ENCODE measurements around the gene DCDC1.

The DCDC1 gene

DNA sequence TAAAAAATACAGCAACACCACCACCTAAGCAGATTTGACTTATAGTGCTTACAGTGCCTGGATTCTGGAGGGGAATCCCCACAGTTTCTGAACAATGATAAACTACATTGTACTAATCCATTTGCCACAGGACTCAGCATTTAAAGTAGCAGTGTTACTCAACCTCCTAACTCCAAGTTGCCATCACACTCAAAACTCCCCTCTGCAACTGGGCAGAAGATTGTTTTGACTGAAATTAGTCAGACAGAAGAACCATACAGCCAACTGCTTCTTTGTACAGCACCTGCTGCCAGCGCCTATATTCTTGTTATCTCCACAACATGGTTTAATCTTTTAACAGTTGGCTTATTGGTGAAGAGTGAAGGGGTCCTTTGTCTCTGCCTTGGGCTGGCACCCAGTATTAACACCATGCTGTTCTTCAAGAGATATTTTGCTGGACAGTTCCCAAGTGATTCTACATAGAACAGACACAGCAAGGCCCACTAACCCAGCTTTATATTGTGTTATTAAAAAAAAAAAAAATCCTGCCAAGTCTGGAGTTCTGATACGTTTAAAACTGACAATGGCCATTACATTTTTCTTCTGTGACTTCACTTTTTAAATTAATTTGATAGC is 273.2 kb downstream of the DCDC1 start:
- H3K9me3 ChIP-seq (ENCODE audit: low read depth, low read length), result no peaks in the 10 kb centered on the region
- no peaks in the 10 kb centered on the region for H3K36me3 ChIP-seq (ENCODE audit: insufficient read depth, low read length)
- no peak for DNase-seq (ENCODE audit: low read depth, low spot score)
- no peak for TF ChIP-seq EZH2 (IDR thresholded peaks at IDR 0.05)
- TF ChIP-seq POLR2AphosphoS5 (IDR thresholded peaks at IDR 0.05; ENCODE audit: borderline replicate concordance, low read depth, low read length), result no peak
- TF ChIP-seq FOXP2 (optimal IDR thresholded peaks at IDR 0.05; ENCODE audit: control extremely low read depth, extremely low read length, insufficient read depth), result no peak
- H3K27ac ChIP-seq, result no peak overlapping the region
- no peak overlapping the region for H3K9ac ChIP-seq (ENCODE audit: insufficient read length)
- H3K4me3 ChIP-seq, result no peak overlapping the region

DNA sequence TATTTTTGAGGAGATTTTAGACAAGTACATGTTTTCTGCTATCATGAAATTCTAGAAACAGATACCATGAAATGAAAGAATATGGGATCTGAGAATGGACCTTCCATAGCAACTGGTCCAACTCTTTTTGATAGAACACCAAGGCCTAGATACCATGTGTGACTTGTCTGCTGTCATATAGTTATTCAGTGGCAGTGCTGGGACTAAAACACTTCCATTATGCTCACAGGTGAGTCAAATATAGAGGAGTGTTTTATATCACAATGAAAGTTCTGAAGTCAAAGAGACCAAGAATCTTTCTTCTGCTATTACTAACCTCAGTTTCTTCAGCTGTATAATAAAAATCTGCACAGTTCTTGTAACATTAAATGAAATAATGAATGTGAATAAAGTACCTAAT is 276.9 kb downstream of the DCDC1 start:
- H3K4me3 ChIP-seq, result no peak overlapping the region
- H3K36me3 ChIP-seq (ENCODE audit: insufficient read depth, low read length), result no peaks in the 10 kb centered on the region
- TF ChIP-seq EZH2 (IDR thresholded peaks at IDR 0.05), result no peak
- TF ChIP-seq POLR2AphosphoS5 (IDR thresholded peaks at IDR 0.05; ENCODE audit: borderline replicate concordance, low read depth, low read length), result no peak
- no peak for TF ChIP-seq FOXP2 (optimal IDR thresholded peaks at IDR 0.05; ENCODE audit: control extremely low read depth, extremely low read length, insufficient read depth)

DNA sequence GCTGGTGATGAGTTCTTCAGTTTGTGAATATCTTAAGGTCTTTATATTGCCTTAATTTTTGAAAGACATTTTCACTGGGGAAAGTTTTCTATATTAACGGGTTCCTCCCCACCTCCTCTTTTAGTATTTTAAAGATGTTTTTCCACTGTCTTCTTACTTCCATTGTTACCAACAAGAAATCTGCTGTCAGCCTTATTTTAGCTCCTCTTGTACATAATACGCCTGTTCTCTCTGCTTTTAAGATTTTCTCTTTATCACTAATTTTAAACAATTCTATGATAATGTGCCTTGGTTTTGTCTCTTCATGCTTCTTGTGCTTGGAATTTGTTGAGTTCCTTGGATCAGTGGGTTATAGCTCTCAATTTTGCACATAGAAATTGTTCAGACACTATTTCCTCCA is 280.4 kb downstream of the DCDC1 start:
- no peaks in the 10 kb centered on the region for H3K36me3 ChIP-seq (ENCODE audit: insufficient read depth, low read length)
- no peak overlapping the region for H3K9ac ChIP-seq (ENCODE audit: insufficient read length)
- peaks cover 8% of the 10 kb centered on the region; the same call in 1 of the 2 replicates for H3K9me3 ChIP-seq (ENCODE audit: low read depth, low read length)
- TF ChIP-seq FOXP2 (optimal IDR thresholded peaks at IDR 0.05; ENCODE audit: control extremely low read depth, extremely low read length, insufficient read depth), result no peak
- H3K4me3 ChIP-seq, result no peak overlapping the region
- no peak for DNase-seq (ENCODE audit: low read depth, low spot score)
- H3K27ac ChIP-seq, result no peak overlapping the region

More for the DNA sequence above, 276.9 kb downstream of the DCDC1 start:
- Histone ChIP-seq H3K9me3 (ENCODE audit: low read depth, low read length) (peaks cover 8% of the 10 kb centered on the region; the same call in 1 of the 2 replicates), H3K9ac (ENCODE audit: insufficient read length) (no peak overlapping the region), H3K27ac (no peak overlapping the region)
- DNase-seq (ENCODE audit: low read depth, low spot score), result no peak

DNA sequence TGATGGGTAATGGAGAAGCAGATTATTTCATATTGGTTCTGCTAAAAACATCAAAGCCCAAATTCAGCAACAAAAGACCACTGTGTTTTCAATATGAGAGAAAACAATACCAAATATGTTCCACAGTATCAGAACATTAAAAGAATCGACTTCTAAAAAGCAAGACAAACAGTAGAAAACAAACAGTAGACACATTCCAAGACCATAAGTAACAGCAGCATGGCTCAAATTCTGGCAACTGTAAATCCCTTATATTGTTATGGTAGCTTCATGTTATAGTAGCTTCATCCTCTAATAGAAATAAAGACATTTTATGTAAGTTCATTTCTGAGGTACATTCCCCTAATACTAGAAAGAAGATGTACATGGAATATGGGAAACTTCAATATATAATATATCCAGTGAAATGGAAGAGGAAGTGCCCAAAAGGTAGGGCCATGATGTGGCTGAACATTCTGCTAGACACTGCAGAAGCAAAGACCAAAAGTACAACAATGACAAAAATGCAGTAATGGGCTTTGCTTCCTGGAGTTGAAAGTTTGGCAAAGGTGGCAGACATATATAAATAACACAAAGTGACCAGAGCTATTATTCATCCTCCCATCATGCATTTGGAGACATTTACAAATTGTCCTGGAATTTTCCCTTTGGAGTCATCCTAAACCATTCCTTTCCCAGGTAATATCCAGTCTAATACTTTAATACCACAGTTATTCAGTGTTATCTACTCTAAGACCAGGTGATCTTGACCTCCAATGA is 299.9 kb downstream of the DCDC1 start:
- Histone ChIP-seq H3K27ac (no peak overlapping the region), H3K9ac (ENCODE audit: insufficient read length) (no peak overlapping the region), H3K4me3 (no peak overlapping the region), H3K36me3 (ENCODE audit: insufficient read depth, low read length) (no peaks in the 10 kb centered on the region), H3K9me3 (ENCODE audit: low read depth, low read length) (no peaks in the 10 kb centered on the region)
- TF ChIP-seq EZH2 (IDR thresholded peaks at IDR 0.05), result no peak
- no peak for TF ChIP-seq FOXP2 (optimal IDR thresholded peaks at IDR 0.05; ENCODE audit: control extremely low read depth, extremely low read length, insufficient read depth)
- TF ChIP-seq POLR2AphosphoS5 (IDR thresholded peaks at IDR 0.05; ENCODE audit: borderline replicate concordance, low read depth, low read length), result no peak
- no peak for DNase-seq (ENCODE audit: low read depth, low spot score)

DNA sequence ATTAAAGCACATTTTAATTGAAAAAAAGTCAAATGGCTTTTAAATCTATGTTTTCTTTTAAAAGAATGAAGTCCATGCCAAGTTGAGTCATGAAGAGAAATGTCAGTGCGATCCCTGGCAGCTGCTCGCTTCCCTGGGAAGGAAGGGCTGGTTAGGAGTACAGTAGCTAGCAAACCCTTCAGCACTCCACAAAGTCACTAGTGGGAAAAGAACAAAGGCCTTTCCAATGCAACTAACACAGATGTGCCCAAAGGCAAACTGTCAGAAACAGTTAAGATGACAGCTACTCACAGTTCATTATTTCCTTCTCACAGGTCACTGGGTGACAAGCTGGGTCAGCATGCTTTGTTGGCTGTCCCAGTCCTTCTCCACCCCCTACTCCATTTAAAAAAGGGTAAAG is 308.7 kb downstream of the DCDC1 start:
- DNase-seq (ENCODE audit: low read depth, low spot score), result no peak
- TF ChIP-seq FOXP2 (optimal IDR thresholded peaks at IDR 0.05; ENCODE audit: control extremely low read depth, extremely low read length, insufficient read depth) (no peak), EZH2 (IDR thresholded peaks at IDR 0.05) (no peak), POLR2AphosphoS5 (IDR thresholded peaks at IDR 0.05; ENCODE audit: borderline replicate concordance, low read depth, low read length) (no peak)

DNA sequence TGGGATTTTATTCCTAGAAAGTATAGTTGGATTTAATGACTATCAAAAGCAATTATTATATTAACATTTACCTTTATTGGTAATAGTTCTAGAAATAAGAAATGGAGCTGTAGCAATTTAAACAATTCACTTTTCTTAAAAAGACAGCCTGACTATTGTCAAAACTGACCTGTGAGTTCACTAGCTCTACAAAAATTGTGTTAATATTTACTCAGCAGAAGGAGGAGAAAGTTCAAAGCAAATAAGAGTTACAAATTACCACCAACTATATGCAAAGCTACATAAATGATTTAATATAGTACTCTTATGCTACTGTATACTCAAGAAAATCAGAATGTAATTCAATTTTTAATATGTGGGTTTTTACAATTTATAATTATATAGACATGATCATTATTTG is 310.0 kb downstream of the DCDC1 start:
- H3K36me3 ChIP-seq (ENCODE audit: insufficient read depth, low read length), result no peaks in the 10 kb centered on the region
- TF ChIP-seq FOXP2 (optimal IDR thresholded peaks at IDR 0.05; ENCODE audit: control extremely low read depth, extremely low read length, insufficient read depth) (no peak), POLR2AphosphoS5 (IDR thresholded peaks at IDR 0.05; ENCODE audit: borderline replicate concordance, low read depth, low read length) (no peak), EZH2 (IDR thresholded peaks at IDR 0.05) (no peak)
- H3K4me3 ChIP-seq, result no peak overlapping the region
- no peaks in the 10 kb centered on the region for H3K9me3 ChIP-seq (ENCODE audit: low read depth, low read length)
- no peak overlapping the region for H3K27ac ChIP-seq
- DNase-seq (ENCODE audit: low read depth, low spot score), result no peak
- H3K9ac ChIP-seq (ENCODE audit: insufficient read length), result no peak overlapping the region

More for the DNA sequence above, 308.7 kb downstream of the DCDC1 start:
- Histone ChIP-seq H3K27ac (no peak overlapping the region), H3K9me3 (ENCODE audit: low read depth, low read length) (no peaks in the 10 kb centered on the region), H3K9ac (ENCODE audit: insufficient read length) (no peak overlapping the region), H3K4me3 (no peak overlapping the region), H3K36me3 (ENCODE audit: insufficient read depth, low read length) (no peaks in the 10 kb centered on the region)

DNA sequence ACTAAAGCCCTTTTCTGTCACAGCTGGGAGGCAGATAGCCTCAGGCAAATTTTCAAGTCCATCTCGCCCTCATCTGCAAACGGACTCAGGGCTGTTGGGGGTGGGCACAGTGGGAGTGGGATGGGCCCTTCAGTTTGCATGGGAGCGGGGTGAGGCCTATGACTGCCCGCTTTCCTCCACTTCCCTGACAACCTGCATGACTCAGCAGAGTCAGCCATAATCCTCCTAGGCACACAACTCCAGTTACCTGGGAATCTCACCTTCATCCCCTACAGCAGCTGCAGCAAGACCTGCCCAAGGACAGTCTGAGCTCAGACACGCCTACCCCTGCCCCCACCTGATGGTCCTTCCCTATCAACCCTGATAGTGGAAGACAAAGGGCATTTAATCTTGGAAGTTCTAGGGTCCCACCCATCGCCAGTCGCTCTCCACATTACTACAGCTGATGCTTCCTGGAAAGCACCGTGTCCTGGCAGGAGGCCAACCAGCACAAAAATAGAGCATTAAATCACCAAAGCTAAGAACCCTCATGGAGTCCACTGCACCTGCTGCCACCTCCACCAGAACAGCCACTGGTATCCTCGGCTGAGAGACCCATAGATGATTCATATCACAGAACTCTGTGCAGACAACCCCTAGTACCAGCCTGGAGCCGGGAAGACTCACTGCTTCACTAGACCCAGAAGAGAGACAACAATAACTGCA is 319.3 kb downstream of the DCDC1 start:
- H3K4me3 ChIP-seq, result no peak overlapping the region
- no peaks in the 10 kb centered on the region for H3K9me3 ChIP-seq (ENCODE audit: low read depth, low read length)
- no peak for TF ChIP-seq EZH2 (IDR thresholded peaks at IDR 0.05)
- TF ChIP-seq FOXP2 (optimal IDR thresholded peaks at IDR 0.05; ENCODE audit: control extremely low read depth, extremely low read length, insufficient read depth), result no peak
- no peak for TF ChIP-seq POLR2AphosphoS5 (IDR thresholded peaks at IDR 0.05; ENCODE audit: borderline replicate concordance, low read depth, low read length)
- no peak overlapping the region for H3K27ac ChIP-seq
- no peak overlapping the region for H3K9ac ChIP-seq (ENCODE audit: insufficient read length)
- no peak for DNase-seq (ENCODE audit: low read depth, low spot score)
- no peaks in the 10 kb centered on the region for H3K36me3 ChIP-seq (ENCODE audit: insufficient read depth, low read length)

DNA sequence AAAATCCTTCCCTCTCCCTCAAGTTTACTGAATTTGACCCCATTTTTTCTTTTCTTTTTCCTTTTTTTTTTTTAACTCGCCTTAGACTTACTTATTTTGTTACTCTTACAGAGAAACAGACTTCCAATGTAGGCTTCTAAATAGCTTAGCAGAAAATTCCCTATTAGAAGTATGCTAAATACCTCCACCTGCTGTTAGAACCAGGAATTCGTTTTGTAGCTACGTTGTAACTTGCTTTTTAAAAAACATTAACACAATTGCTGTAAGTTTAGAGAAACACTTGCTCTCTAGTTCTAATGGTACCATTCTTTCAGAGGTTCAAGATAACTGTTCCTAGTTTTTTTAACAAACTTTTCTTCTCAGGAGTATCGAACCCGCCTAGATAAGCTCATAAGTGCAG is 324.2 kb downstream of the DCDC1 start:
- Histone ChIP-seq H3K9ac (ENCODE audit: insufficient read length) (no peak overlapping the region), H3K4me3 (no peak overlapping the region), H3K27ac (no peak overlapping the region), H3K9me3 (ENCODE audit: low read depth, low read length) (no peaks in the 10 kb centered on the region), H3K36me3 (ENCODE audit: insufficient read depth, low read length) (no peaks in the 10 kb centered on the region)
- DNase-seq (ENCODE audit: low read depth, low spot score), result no peak
- no peak for TF ChIP-seq EZH2 (IDR thresholded peaks at IDR 0.05)
- no peak for TF ChIP-seq FOXP2 (optimal IDR thresholded peaks at IDR 0.05; ENCODE audit: control extremely low read depth, extremely low read length, insufficient read depth)
- no peak for TF ChIP-seq POLR2AphosphoS5 (IDR thresholded peaks at IDR 0.05; ENCODE audit: borderline replicate concordance, low read depth, low read length)

All from SK-N-MC (cell line).